Cardiac fibroblast (primary cell): ENCODE data around the gene PASK.
"Not testable (repeated sequence)": the region's sequence is repeated elsewhere in the genome, so short reads cannot be mapped to it uniquely, and the experiment has no call there.

ENCODE experiments used
- DNase-seq, 2 donors: peaks; one replicate each; pipeline versions ENCODE4 v3.0.0 to v3.0.0-alpha.2; 2010; ENCODE audit warnings: low read depth in 2 of 2
- H3K4me3 ChIP-seq, 2 donors: replicated peaks in 1 of 2; 1 replicate in 1 of 2; 2 replicates in 1 of 2; pipeline ENCODE4 v1.5.1; 2011; ENCODE audit warnings: low read depth in 2 of 2, low read length in 2 of 2, mild to moderate bottlenecking in 2 of 2, moderate library complexity in 1 of 2
- CTCF ChIP-seq: IDR thresholded peaks from one replicate; pipeline ENCODE4 v1.5.1; 2011; ENCODE audit warnings: low read depth, mild to moderate bottlenecking, low read length, inconsistent platforms

Gene PASK

DNA sequence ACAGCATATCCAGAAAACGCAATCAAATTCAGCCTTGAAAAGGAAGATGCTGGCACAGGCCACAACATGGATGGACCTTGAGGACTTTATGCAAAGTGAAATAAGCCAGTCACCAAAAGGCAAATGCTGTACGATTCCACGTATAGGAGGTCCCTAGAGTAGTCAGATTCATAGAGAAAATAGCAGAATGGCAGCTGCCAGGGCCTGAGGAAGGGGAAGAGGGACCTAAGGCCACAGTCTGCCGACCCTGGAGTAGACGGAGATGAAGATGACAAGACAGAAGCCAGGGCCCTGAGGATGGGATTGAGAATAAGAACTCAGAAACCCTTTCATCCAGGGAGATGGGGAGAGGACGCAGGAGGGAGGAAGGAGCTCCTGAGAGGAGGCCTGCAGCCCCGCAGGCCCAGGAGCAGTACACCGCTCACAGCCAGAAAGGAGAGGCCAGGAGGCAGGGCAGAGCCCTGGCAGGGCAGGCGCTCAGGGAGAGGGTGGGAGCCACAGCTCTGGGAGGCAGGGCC, 39.1 kb downstream of the PASK start:
- DNase-seq = no peak
- no peak for TF ChIP-seq CTCF
- no peak overlapping the region for H3K4me3 ChIP-seq

- TF ChIP-seq CTCF = no peak
- H3K4me3 ChIP-seq = no peak overlapping the region
- DNase-seq = no peak
Measured at GRCh38 chr2:241109210-241110088, 39.8 kb downstream of the PASK start.

DNA sequence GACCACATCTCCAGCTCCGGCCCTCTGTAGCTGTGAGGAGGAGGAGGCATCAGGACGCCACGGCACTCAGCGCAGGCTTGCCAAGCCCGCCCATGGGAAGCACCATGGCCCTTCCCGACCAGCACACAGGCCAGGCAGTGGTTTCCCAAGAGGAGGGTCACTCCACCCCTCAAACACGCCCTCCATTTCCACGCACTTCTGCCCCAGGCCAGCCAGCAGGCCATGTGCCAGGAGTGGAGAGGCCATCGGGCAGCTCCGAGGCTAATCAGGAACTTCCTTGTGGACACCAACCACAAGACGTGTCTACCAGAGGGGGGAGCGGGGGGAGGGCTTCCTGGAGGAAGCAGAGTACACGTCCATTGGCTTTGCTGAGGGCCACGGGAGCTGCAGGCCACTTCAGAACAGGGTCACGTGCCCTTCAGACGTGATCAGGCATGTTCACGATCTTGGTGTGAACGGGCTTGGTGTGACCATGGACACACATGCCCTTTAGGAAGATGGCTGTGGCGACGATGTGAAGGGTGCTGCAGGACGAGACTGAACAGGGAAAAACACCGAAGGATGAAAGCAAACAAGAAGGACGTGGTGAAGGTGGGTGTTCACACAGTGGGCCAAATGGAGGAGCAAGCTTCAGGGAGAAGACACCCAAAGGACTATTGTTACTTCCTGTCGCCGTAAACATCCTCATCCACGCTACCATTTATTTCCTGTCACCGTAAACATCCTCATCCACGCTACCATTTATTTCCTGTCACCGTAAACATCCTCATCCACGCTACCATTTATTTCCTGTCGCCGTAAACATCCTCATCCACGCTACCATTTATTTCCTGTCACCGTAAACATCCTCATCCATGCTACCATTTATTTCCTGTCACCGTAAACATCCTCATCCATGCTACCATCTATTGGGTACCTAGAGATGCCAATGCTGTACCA, 40.7 kb downstream of the PASK start:
- no peak overlapping the region for H3K4me3 ChIP-seq
- TF ChIP-seq CTCF = no peak
- no peak for DNase-seq

DNA sequence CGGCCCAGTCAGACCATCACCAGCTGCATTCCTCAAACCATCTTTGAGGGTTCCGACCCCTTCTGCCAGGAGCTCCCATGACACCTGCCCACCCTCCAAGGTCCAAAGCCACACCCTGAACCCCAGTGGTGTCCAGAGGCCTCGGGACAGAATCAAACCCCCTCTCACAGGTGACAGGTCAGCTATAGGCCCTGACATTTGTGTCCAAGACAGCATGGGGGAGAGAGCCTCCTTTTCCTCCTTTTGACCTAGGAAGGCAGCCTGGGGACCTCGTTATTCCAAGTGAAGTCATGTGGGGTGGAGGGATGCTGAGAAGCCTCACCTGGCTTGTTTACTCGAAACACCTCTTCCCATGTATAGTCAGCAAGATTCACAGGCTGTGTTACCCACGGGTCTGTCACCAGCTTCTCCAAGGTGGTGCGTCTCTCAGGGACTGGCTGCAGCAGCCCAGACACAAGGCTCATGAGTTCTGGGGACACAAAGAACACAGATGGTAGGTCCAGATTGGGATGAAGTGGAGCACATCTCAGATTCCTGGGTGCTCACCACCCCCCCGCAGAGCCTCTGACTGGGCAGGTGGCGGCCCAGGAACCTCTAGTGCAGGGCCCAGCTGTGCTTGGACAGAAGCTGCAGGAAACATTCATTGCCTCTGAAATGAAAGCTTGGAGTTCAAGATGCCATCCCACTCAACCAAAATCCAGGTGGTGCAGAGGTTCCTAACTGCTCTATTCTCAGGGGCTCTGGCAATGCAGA, 42.1 kb downstream of the PASK start:
- no peak for DNase-seq
- TF ChIP-seq CTCF = no peak
- no peak overlapping the region for H3K4me3 ChIP-seq

DNA sequence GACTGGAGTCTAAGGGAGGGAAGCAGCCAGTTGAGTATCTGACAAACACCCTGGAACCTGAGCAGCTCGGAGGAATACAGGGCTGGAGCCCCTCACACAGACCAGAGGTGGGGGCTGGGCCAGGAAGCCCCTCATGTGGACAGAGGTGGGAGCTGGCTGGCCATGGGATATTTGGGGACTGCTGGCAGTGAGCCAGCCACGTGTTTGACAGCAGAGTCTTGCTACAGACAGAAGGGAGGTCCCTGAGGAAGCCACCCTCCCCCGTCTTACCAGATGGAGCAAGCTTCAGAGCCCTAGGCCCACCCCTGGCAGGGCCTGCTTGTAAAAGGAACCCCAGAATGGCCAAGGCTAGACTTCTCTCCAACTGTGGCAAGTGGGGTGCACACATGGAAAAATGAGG, 43.6 kb downstream of the PASK start:
- H3K4me3 ChIP-seq = no peak overlapping the region
- no peak for TF ChIP-seq CTCF
- no peak for DNase-seq

GRCh38 chr2:241104611-241105010, 44.7 kb downstream of the PASK start:
- not testable (repeated sequence) for DNase-seq, H3K4me3 ChIP-seq
